GM19023 (cell line): ENCODE data around the gene HOXC11.

Experiments
- ATAC-seq: cut with Tn5 transposase; IDR thresholded peaks from one replicate; pipeline ENCODE4 v1.9.1; 2021; ENCODE audit warnings: mild to moderate bottlenecking, moderate library complexity; ENCODE audit not compliant: unreplicated experiment

HOXC11 gene

DNA sequence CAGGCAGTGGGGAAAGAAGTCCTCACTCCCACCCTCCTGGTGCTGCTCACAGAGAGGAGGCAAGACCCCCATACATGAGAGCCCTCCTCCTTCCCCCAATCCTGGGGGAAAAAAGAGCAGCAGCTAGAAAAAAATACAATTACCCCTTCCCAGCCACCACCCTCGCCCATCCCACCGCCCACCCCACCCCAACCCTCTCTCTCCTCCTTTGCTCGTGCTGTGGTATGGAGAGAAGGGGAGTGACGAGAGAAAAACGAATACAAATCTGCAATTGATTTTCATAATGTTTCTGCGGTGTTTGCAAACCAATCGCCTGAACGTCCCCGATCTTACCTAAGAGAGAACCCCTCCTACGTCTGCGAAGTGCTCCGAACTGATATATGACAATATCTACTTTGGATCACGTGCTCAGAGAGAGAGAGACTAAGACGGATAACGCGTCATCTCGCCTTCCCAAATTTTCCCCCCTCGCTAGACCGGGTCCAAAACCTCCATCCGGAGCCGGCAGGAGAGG, at the start of gene HOXC11:
Gene HOXC11, plus strand, starts transcription at position 405 of the 514 bp plus-strand sequence. CDS start 116 bp downstream, outside the sequence.
- no peak for ATAC-seq

DNA sequence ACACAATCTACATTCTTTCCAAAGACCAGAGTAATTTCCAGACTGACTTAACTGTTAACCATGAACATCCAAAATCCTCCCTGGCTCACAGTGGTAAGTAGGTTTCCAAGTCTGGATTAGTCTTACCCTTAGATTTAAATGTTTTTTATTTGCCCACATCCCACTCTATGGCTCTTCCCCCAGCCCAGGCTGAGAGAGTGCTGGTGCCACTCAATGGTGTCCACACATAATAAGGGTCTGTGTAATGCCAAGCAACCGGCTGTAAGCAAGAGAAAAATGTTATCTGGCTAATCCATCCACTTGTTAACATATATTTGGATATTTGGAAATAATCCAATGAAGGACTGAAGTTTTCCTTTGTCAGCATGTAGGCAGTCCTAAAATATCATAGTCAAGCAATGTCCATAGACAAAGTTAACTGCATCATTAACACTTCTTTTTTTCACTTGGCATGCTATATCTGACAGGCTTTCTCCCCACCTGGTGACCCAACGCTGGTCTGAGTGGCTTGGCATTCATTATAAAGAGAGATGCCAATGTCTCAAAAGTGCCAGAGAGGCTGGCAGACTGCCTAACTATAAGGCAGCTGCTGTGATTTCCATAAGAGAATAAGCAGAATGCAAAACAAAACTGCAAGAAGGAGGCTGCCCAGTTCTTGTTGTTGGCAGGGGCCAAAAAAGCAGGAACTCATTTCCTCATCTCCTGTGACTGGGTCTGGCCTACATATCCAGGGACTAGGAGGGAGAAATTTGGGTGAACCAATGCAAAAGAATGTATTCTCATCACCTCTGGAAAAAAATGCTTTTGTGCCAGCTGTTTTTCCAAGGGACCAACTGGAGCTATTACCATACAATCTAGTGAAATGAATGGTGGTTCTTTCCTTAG, 48.2 kb upstream of the HOXC11 start:
- no peak for ATAC-seq

DNA sequence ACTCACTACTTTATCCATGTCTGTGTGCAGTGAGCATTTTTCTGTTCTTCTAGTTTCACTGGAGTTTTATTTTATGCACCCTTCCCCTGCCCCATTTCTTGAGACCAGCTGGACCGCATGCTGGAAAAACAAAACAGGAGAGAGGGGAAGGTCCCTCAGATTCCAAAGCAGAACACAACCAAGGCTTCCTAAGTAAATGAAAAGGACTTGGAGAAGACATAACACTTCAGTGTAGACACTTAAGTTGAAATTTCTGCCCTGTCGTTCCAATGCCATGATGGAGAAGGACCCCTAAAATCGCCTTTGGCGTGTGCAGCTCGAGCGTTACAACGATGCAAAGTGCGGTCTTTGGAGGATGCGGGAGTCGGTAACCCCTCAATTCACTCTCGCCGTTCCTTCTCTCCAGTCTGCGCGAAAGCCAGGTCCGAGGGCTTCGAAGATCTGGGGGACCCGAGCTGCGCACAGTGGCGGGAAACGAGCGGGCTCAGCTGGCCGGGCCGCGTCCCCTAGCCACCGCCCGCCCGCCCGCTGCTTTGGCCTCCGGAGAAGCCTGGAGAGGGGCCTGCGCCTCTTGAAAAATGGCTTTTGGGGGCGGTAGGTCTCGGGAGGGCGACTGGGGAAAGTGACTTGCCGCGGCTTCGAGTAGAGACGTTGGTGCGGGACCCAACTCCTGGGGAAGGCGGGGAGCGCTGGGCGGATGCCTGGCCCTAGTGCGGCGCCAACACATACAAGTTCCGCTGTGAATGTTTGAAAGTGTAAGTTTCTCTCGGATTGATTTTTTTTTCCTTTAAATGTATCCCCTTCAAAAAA, 45.5 kb upstream of the HOXC11 start:
- ATAC-seq: no peak

DNA sequence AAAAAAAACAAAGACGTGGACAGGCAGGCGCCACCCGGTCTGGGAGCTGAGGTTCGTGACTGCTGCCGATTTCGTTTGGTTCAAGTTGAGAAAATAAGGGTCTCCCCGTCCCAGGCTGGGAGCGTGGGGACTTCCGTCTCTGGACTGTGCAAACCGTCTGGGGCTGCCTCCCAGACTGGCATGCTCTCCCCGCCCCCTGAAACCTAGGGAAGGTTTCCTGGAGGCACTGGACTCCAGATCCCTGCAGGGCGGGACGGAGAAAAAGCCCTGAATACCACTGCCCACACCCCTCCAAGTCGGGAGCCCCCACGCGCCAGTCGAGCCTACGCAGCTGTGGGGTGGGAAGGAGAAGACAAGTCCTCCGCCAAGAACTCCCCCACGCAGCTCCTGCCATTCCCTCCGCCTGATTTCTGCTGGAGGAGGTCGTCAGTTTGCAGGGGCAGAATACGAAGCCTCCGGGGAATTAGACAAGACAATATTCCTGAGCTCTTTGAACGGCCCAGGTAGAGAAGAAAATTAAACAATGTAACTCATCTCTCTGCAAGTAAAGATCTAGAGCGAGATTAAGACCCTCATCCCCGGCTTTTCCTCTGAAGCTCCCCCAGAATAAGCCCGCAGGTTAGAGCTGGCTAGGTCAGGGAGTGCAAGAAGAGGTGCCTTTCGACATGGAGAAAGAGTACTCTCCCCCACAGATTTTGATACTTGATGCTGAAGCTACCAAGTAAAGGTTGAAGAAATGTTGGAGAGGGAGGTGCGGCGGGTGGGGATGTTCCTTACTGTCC, 44.7 kb upstream of the HOXC11 start:
- no peak for ATAC-seq

DNA sequence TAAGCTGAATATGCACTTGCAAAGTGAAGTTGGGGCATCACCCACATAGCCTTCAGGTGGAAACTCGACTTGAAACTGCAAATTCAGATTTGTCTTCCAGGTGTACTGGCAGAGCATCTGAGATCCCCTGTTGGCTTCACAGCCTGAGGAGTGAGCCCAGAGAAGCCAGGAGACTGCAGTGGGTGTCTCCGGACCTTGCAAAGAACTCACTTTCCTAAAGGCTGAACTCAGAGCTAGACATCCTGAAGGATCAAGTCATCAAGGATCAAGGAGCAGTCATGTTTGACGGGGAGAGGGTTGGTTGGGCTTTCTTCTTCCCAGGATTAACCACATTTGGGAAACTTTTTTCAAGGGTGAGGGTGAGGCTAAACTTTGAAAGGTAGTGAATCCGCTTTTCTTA, 43.4 kb upstream of the HOXC11 start:
- no peak for ATAC-seq

DNA sequence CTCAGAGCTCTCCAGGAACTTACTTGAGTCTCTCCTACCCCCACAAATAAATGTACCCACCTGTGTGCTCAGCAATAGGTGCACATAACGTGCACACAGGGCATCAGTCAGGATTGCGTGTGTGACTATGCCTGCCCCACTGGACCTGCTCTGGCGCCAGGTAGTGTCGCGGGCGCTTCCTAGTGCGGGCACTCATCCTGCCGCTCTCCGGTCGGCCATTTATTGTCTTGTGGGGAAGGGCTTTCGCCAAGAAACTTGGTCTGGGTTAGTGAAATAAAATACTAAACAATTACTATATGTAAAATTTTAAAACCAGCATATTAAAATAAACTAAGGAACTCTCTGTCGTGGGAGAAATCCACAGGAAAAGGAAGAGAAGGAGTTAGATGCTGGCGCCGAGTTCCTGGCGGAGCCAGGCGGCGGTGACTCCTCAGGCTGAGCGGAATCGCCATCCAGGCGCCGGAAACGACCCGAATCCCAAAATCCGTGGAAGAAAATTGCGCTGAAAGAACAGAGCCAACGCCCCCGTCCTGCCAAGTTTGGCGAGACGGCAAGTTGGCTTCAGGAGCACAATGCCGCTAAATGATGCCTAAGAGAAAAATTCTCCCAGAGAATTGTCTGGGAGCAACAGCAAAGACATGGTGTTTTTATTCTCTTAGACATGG, 42.2 kb upstream of the HOXC11 start:
- ATAC-seq: no peak

DNA sequence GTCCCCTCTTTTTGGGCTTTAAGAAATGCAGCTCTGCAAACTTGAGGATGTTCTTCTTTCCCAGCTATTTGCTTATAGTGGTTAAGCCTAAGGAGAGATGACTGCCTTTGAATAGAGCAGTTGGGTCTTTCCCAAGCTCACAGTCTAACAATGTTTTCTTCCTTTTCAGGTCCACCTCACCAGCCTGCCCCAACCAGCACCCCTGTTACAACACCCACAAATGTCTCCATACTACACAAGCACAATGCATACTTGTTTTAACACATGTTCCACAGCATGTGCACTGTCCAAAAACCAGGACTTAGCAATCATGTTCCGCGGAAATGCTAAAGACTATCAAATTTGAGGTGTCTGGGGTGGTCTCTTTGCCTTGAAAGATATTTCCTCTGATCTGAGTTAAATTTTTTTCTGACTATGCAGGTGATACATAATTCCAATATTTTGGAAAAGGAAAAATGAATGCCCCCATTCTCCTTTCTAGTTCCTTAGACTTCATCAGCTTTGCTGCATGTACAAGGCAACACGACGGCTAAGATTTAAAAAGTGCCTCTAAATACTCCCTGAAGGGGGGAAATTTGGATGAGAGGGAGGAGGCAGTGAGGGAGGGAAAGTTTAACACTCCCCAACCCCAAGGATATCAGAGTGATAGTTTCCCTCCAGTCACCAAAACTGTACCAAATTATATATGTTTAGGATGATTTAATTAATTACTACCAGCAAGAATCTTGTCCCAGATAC, 40.9 kb upstream of the HOXC11 start:
- ATAC-seq: no peak

DNA sequence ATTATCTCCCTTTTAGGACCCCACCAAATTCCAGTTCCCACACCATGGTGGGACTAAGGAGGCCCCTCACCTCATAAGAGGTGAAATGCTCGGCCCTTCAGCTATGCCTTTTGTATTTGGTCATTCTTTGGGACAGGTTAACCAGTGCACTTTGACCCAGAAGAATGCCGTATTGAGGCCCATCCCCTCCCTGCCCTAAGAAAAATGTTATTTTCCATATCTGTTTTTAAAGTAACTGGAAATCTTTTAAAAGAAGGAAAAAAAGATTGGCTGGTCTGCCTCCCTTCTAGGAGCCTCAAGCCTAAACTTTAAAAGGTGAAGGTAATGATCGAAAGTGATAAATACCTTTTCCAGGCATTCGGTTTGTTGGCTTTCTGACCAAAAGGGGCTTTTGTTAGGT, 40.0 kb upstream of the HOXC11 start:
- ATAC-seq: no peak

DNA sequence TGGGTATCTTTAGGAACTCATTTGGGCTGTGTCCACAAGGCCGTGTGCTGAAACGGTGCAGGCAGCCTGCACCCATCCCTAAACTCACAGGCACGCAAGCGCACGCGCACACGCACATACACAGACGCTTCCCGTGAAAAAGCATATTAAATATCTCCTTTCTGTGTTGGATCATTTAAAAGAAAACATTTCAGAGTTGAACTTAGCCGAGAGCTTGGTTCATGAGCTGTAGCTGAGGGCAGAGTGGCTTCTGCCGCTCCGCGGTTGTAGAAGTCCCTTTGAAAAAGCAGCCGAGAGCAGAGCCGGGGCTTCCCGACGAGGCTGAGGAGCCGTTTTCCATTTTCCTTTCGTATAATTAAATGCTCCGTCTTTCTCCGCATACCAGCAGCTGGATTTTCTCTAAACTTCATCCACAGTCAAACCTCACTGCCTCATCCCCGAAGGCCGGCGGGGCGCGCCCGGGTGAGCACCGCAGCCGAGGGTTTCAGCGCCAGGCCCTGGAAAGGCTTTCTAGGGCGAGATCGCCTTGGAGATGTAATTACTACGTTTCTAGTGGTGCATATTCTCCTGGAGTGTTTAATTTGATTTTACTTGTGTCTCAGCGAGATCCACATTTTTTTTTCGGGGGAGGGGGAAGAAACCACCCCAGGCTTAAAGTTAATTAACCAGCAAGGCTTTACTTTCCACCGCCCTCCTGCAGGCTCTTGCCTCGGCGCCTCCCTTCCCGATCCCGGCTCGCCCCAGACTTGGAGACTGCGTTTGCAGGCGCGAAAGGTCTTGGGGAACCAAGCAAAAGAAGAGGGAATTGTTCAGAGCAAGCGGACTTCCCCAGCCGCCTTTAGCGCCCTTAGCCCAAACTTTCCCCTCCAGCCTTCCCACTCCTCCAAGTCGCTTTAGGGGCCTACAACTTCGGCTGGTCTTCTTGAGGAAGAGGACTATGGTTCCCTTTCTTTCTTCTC, 37.3 kb upstream of the HOXC11 start:
- no peak for ATAC-seq

DNA sequence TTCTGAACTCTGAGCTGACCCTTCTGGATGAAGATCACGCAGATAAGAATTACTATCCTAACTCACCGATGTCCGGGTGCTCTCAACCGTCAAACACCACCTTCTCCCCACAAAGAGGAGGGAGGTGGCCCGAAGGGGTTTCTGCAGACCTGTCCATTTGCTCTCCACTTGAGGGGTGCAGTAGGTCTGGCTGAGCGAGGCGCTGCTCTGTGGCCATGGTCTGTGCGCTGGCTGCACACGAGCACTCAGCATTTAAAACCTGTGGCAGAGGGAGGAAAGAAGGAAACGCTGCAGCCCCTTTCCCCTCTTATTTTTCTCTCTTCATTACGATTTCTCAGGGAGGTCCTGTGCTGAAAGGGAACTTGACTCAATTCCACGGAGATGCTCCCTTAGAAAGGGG, 35.8 kb upstream of the HOXC11 start:
- ATAC-seq: no peak

DNA sequence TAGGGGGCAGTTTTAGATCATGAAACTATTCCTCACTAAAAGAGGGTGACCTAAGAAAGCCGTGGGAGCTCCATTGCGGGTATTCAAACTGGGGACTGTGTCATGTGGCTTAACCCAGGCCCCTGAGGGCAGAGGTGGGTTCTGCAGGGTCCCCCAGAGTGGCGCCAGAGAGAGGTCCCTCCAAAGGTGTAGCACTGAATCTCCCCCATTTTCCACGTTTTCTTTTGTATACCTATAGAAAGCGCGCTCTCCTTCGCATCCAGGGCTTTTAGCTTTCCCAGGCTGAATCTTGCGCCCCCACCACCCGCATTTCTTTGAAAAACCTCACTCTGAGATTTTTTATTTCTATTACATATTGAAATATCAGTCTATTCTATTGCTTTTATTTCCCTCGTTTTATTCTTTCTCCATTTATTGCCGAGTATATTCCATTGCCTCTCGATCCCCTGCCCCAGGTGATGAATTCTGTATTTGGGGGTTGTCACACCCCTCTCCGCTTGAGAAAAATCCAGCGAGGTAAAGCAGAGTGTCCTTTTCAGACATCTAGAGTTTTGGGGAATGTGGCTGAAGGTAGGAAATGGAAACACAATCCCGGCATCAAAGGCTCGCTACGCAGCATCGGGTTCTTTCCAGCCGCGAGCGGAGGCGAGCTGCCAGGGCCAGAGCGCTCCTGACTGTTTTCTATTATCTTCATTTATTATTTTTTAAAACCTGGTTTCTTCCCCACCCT, 35.2 kb upstream of the HOXC11 start:
- ATAC-seq: no peak

DNA sequence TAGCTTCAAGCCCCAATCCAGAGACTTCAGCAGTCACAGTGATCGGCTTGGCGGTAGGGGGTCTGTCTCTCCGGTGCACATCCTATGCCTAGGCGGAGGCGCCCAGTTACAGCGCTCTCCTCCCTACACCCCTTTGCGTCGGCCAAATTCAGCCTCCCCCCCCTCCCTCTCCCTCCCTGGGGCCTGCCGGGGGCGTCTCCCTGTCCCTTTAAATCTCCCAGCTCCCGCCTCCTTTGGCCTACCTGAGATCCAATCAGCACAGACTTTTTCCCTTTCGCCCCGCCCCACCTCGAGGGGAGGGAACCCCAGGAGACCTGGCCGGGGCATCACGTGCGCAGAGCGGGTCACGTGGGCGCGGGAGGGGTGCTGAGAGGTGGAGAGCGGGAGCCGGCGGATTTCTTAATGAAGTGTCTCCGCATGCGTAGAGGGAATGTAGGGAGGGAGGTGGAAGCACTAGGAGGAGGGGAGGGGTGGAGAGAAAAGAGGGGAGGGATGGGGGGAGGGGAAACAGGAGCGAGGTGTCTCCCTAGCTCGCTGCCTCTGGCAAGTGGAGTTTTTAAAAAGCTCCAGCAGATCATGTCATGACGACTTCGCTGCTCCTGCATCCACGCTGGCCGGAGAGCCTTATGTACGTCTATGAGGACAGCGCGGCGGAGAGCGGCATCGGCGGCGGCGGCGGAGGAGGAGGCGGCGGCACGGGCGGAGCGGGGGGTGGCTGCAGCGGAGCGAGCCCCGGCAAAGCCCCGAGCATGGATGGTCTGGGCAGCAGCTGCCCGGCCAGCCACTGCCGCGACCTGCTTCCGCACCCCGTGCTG, 34.4 kb upstream of the HOXC11 start, which contains the start of gene HOXC13:
Gene HOXC13, plus strand, starts transcription at position 506 of the 815 bp plus-strand sequence. Its CDS starts 76 bp downstream, at position 582.
- no peak for ATAC-seq

DNA sequence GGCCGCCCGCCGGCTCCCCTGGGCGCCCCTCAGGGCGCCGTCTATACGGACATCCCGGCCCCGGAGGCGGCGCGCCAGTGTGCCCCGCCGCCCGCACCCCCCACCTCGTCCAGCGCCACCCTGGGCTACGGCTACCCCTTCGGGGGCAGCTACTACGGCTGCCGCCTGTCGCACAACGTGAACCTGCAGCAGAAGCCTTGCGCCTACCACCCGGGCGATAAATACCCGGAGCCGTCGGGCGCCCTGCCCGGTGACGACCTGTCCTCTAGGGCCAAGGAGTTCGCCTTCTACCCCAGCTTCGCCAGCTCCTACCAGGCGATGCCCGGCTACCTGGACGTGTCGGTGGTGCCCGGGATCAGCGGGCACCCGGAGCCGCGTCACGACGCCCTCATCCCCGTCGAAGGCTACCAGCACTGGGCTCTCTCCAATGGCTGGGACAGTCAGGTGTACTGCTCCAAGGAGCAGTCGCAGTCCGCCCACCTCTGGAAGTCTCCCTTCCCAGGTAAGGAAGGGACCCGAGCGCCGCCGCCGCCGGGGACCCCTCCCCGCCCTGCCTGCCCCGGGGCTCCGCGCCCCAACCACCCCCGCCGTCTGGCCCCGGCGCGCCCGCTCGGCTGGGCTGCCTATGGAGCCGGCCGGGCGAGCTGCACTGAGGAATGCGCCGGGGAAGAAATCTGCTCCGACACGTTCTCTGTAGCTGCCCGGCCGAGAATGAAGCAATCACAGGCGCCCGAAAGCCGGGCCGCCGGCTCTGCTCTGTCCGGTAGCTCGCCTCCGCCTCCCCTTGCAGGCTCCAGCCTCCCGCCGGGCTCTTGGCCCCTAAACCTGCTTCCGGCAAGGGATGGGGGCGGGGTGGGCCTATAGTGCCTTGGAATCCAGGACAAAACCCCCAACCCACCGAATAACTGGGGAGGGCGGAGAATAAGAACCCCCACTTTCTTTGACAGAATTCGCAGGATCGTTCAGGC, 33.5 kb upstream of the HOXC11 start:
- ATAC-seq: no peak

DNA sequence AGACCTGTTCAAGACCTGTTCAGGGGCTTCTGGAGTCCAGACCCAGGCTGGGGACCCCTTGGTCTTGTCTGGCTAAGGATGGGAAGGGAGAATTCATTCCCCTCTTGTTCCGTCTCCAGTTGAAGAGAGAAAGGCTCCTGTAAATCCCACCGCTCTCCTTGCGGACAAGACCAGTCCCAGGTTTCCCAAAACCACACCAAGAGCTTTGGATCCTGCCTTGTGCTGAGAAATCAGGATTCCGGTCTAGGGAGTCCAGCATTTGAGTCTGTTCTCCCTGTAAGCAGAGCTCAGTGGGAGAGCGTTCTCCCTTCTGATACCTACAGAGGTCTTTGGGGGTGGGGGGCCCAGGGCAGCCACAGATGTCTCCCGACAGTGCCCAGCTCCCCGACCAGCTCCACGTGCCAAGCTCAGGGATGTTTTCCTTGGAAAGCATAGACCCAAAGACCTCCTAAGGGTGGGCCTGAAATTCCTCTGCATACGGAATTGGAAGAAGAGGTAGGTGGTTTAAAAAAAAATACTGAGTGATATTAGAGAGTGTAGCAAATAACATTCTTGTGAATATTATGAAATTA, 32.4 kb upstream of the HOXC11 start:
- ATAC-seq: no peak

DNA sequence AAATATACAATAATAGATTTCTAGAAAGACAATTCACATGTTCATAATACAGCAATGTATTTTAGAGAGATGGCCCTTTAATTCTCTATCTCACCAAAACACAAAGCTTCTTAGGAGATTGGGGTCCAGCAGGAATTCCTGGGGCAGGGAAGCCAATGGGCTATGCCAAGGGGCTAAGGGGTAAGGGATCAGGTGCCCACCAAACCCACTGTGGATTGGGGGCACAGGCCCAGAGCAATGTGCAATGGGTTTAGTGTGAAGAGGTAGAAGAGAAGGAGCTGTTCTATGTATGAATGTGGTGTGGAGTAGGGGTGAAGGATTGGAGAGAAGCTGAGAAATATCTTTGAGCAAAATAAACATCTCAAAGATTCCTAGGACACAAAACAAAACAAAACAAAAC, 31.7 kb upstream of the HOXC11 start:
- ATAC-seq: no peak

DNA sequence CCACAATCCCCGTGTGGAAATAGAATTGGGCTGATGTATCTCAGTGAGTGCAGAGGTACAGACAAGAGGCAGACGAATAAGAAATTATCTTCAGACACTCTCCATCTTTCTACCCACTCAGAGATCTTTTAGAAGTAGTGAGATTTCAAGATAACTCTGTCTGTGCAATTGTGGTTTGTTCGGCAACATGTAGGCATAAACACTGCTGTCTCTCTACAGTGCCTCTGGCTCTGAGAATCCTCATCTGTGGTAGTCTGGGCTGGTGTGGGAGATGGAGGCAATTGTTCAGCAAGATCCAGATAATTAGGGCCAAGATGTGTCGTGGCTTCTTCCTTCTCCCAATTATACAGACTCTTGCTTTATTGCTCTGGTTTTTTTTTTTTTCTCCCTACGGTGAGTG, 31.2 kb upstream of the HOXC11 start:
- ATAC-seq: no peak
